CD4-positive, alpha-beta T cell (primary cell): ENCODE measurements around the gene KIF26A. TPM values are rescaled to one million over a fixed set of nuclear protein-coding genes. Genes with fewer than 3 reads are reported as not detected.

Source experiments
- ATAC-seq: fragments of 200-7000 bp; cut with Tn5 transposase; one replicate; pipeline ENCODE4 v1.10.0; 2022; ENCODE audit warnings: mild to moderate bottlenecking; ENCODE audit not compliant: poor library complexity
- CTCF ChIA-PET: fragments of 350-600 bp; sonication (Branson Sonifier 250); formaldehyde crosslinking; loops from one replicate; lab custom pipeline; 2021; ENCODE audit warnings: antibody characterized with exemption, inconsistent platforms; lab: Charles Lee
- POLR2A ChIA-PET: fragments of 350-600 bp; sonication (Branson Sonifier 250); formaldehyde crosslinking; loops from one replicate; lab custom pipeline; 2021; ENCODE audit warnings: antibody characterized with exemption, inconsistent platforms; lab: Charles Lee
- DNase-seq, 14 experiments: peaks; one replicate each; pipeline ENCODE4 v3.0.0-alpha.2; 2013 to 2020; ENCODE audit warnings: mixed read lengths in 2 of 14
- H3K27ac ChIP-seq, 2 donors: one replicate each; pipeline versions ENCODE4 v1.5.1 to v1.7.0; 2013; ENCODE audit warnings: low read length in 2 of 2, low read depth in 1 of 2, mild to moderate bottlenecking in 1 of 2
- H3K27me3 ChIP-seq, 2 experiments: 1 replicate in 1 of 2; 2 replicates in 1 of 2; pipeline versions ENCODE4 v1.6.1 to v1.7.0; 2013; ENCODE audit warnings: low read length in 2 of 2, control low read depth in 1 of 2, mild to moderate bottlenecking in 1 of 2, moderate library complexity in 1 of 2; ENCODE audit not compliant: insufficient read depth in 2 of 2, control insufficient read depth in 1 of 2
- H3K36me3 ChIP-seq: one replicate; pipeline ENCODE4 v1.6.1; 2013; ENCODE audit warnings: low read length, control low read depth; ENCODE audit not compliant: insufficient read depth
- H3K4me1 ChIP-seq: one replicate; pipeline ENCODE4 v1.6.1; 2013; ENCODE audit warnings: low read length, control low read depth; ENCODE audit not compliant: insufficient read depth
- H3K4me3 ChIP-seq: one replicate; pipeline ENCODE4 v1.5.1; 2013; ENCODE audit warnings: mild to moderate bottlenecking, low read length, moderate library complexity
- H3K9me3 ChIP-seq, 2 experiments: 1 replicate in 1 of 2; 2 replicates in 1 of 2; pipeline versions ENCODE4 v1.6.1 to v1.7.0; 2013; ENCODE audit warnings: low read length in 2 of 2, mild to moderate bottlenecking in 2 of 2, control low read depth in 1 of 2, moderate library complexity in 1 of 2; ENCODE audit not compliant: control insufficient read depth in 1 of 2, insufficient read depth in 1 of 2
- H3K27ac Mint-ChIP-seq: one replicate; pipeline ENCODE4 v1.8.0; 2020; ENCODE audit warnings: mixed read lengths
- H3K27me3 Mint-ChIP-seq: one replicate; pipeline ENCODE4 v1.8.0; 2021; ENCODE audit warnings: mixed read lengths
- H3K36me3 Mint-ChIP-seq: one replicate; pipeline ENCODE4 v1.8.0; 2021; ENCODE audit warnings: low read depth, mixed read lengths
- H3K4me1 Mint-ChIP-seq: one replicate; pipeline ENCODE4 v1.8.0; 2021; ENCODE audit warnings: low read depth, mixed read lengths
- H3K4me3 Mint-ChIP-seq: one replicate; pipeline ENCODE4 v1.8.0; 2020; ENCODE audit warnings: mild to moderate bottlenecking, mixed read lengths
- H3K9me3 Mint-ChIP-seq: one replicate; pipeline ENCODE4 v1.8.0; 2020; ENCODE audit warnings: mixed read lengths
- intact Hi-C, 2 experiments: fragments of 100-400 bp; cut with DNase I in 1 of 2; cut with micrococcal nuclease in 1 of 2; formaldehyde crosslinking; loops; one replicate each; pipeline versions ENCODE4 v1.15.1 to v1.9.0; 2023 to 2025; cut with DNase I, micrococcal nuclease
- total RNA-seq, 174 experiments: library from RNA in 2 of 174; stranded (reverse) in 2 of 174; gene quantifications; one replicate each; pipeline ENCODE4 v1.2.3 and lab custom pipeline; 2021 to 2026
- TF ChIP-seq, protein P1 (sequence below): fragments of 200-600 bp; IDR thresholded peaks from one replicate; pipeline ENCODE4 v1.8.0; 2022; ENCODE audit warnings: antibody characterized with exemption, mild to moderate bottlenecking

KIF26A gene
- total RNA-seq, 2 experiments from 2014 or later, result 0.25 to 0.31 TPM

DNA sequence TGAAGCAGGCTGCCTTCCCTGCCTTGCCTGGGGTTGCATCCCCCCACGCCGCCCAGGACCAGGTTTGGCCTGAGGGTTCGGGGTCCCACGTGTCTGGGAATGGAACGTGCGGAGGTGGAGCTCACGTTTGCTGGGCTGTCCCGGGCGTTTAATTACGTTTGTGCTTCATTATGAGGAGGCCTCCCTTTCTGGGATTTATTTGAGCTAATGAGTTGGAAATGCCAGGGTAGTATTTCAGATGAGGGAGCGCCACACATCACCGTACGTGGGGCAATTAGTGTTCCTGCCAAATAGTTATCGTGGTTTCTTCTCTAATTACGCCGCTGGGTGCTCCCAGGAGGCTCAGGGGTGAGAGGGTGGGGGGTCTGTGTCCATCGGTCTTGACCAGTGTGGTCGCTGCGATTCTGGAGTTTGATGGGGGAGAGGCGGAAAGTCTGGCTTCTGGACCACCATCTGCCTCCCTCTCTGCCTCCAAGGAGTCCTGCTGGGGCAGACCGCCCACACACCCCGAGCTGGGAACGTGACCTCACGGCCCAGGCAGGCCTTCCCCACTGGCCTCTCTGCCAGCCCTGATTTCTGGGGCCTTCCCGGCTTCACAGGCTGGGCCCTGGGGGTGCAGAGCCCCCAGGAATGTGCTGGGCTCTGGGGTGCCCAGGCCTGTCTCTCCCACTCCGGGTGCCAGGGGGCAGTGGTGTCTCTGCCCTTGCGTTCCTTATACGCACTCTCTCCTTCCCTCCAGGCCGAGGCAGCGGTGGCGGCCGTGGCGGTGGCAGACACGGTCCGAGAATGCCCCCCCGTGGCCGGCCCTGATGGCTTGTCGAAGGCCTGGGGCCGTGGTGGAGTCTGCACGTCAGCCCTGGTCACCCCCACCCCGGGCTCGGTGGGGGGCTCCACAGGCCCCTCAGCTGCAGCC, 18.9 kb downstream of the KIF26A start:
- ChIA-PET CTCF (no interaction called here), POLR2A (no interaction called here)
- intact Hi-C loops, result no loop called here
- TF ChIP-seq, protein P1, sequence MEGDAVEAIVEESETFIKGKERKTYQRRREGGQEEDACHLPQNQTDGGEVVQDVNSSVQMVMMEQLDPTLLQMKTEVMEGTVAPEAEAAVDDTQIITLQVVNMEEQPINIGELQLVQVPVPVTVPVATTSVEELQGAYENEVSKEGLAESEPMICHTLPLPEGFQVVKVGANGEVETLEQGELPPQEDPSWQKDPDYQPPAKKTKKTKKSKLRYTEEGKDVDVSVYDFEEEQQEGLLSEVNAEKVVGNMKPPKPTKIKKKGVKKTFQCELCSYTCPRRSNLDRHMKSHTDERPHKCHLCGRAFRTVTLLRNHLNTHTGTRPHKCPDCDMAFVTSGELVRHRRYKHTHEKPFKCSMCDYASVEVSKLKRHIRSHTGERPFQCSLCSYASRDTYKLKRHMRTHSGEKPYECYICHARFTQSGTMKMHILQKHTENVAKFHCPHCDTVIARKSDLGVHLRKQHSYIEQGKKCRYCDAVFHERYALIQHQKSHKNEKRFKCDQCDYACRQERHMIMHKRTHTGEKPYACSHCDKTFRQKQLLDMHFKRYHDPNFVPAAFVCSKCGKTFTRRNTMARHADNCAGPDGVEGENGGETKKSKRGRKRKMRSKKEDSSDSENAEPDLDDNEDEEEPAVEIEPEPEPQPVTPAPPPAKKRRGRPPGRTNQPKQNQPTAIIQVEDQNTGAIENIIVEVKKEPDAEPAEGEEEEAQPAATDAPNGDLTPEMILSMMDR, result no peak
- Mint-ChIP-seq H3K27me3 (no peaks in the 10 kb centered on the region), H3K4me1 (no peaks in the 10 kb centered on the region), H3K36me3 (no peaks in the 10 kb centered on the region), H3K4me3 (no peak overlapping the region), H3K27ac (no peak overlapping the region), H3K9me3 (no peaks in the 10 kb centered on the region)
- H3K9me3 ChIP-seq, result no peaks in the 10 kb centered on the region
- no peak overlapping the region for H3K4me3 ChIP-seq
- H3K36me3 ChIP-seq, result no peaks in the 10 kb centered on the region
- no peaks in the 10 kb centered on the region for H3K27me3 ChIP-seq
- H3K27ac ChIP-seq, result no peak overlapping the region
- peaks cover 8% of the 10 kb centered on the region for H3K4me1 ChIP-seq
- DNase-seq (no peak), ATAC-seq (no peak)

GRCh38 chr14:104158827-104159798, 20.7 kb downstream of the KIF26A start:
- no peaks in the 10 kb centered on the region for H3K36me3 ChIP-seq
- no peaks in the 10 kb centered on the region for H3K4me1 Mint-ChIP-seq
- no peaks in the 10 kb centered on the region for H3K9me3 Mint-ChIP-seq
- no peaks in the 10 kb centered on the region for H3K4me1 ChIP-seq
- H3K4me3 ChIP-seq, result no peak overlapping the region
- ChIA-PET POLR2A (no interaction called here), CTCF (no interaction called here)
- H3K27me3 ChIP-seq, result no peaks in the 10 kb centered on the region
- no peaks in the 10 kb centered on the region for H3K36me3 Mint-ChIP-seq
- H3K4me3 Mint-ChIP-seq, result no peak overlapping the region
- ATAC-seq (no peak), DNase-seq (no peak)
- no peaks in the 10 kb centered on the region for H3K9me3 ChIP-seq
- no peak overlapping the region for H3K27ac Mint-ChIP-seq
- TF ChIP-seq, protein P1, result no peak
- intact Hi-C loops, result no loop called here
- H3K27me3 Mint-ChIP-seq, result no peaks in the 10 kb centered on the region
- no peak overlapping the region for H3K27ac ChIP-seq

GRCh38 chr14:104159990-104160389, 21.6 kb downstream of the KIF26A start:
- Mint-ChIP-seq H3K27me3 (no peaks in the 10 kb centered on the region), H3K9me3 (no peaks in the 10 kb centered on the region), H3K27ac (no peak overlapping the region), H3K4me1 (no peaks in the 10 kb centered on the region), H3K4me3 (no peak overlapping the region), H3K36me3 (no peaks in the 10 kb centered on the region)
- TF ChIP-seq, protein P1, result no peak
- DNase-seq (no peak), ATAC-seq (no peak)
- no peak overlapping the region for H3K4me3 ChIP-seq
- POLR2A ChIA-PET, result no interaction called here
- H3K36me3 ChIP-seq, result no peaks in the 10 kb centered on the region
- CTCF ChIA-PET, result no interaction called here
- no peaks in the 10 kb centered on the region for H3K27me3 ChIP-seq
- intact Hi-C loops, result no loop called here
- H3K9me3 ChIP-seq, result no peaks in the 10 kb centered on the region
- no peak overlapping the region for H3K27ac ChIP-seq
- H3K4me1 ChIP-seq, result no peaks in the 10 kb centered on the region
